K562 (cell line): ENCODE measurements around the gene TAF1D. TPM values are rescaled to one million over a fixed set of nuclear protein-coding genes. Genes with fewer than 3 reads are reported as not detected.

Experiments used
- BACH1 ChIP-seq: fragments of 200-800 bp; sonication (Bioruptor generic); IDR thresholded peaks from 2 replicates; pipeline ENCODE4 v1.6.1; 2016; ENCODE audit warnings: missing genetic modification characterization, missing compliant biosample characterization
- DDX20 ChIP-seq: fragments of 450-650 bp; IDR thresholded peaks from 2 replicates; pipeline ENCODE4 v1.6.1; 2016; ENCODE audit warnings: missing genetic modification characterization, low read depth, mild to moderate bottlenecking, missing compliant biosample characterization, moderate library complexity
- EHMT2 ChIP-seq: fragments of 450-650 bp; IDR thresholded peaks from 2 replicates; pipeline ENCODE4 v1.6.1; 2018; ENCODE audit warnings: antibody characterized with exemption
- ETV5 ChIP-seq: sonication (generic); formaldehyde crosslinking; IDR thresholded peaks from 2 replicates; pipeline ENCODE4 v1.4.0; 2020; ENCODE audit warnings: low read depth, mild to moderate bottlenecking, missing genetic modification reagents
- JUND ChIP-seq, 2 experiments: IDR thresholded peaks; 2 replicates in 1 of 2; 3 replicates in 1 of 2; pipeline ENCODE4 v1.6.1; 2011; ENCODE audit warnings: borderline replicate concordance in 2 of 2, low read depth in 2 of 2, low read length in 2 of 2, improper control_type of control experiment in 1 of 2, missing biosample characterization in 1 of 2, missing genetic modification characterization in 1 of 2, missing genetic modification reagents in 1 of 2
- SMARCE1 ChIP-seq: fragments of 450-650 bp; IDR thresholded peaks from 2 replicates; pipeline ENCODE4 v1.7.1; 2016; ENCODE audit warnings: mild to moderate bottlenecking
- TRIM24 ChIP-seq, 2 experiments: fragments of 450-650 bp; IDR thresholded peaks; 2 replicates each; pipeline ENCODE4 v1.6.1; 2016
- ZC3H4 ChIP-seq: sonication (generic); formaldehyde crosslinking; IDR thresholded peaks from 2 replicates; pipeline ENCODE4 v1.9.0; 2021; ENCODE audit warnings: missing genetic modification reagents, borderline replicate concordance
- ZFP36 ChIP-seq: fragments of 150-350 bp; IDR thresholded peaks from 2 replicates; pipeline ENCODE4 v1.6.1; 2018; ENCODE audit warnings: low read length, low read depth; ENCODE audit not compliant: partially characterized antibody
- polyA plus RNA-seq, 8 experiments: library from polyadenylated mRNA; depleted of rRNA in 4 of 8; stranded (reverse) in 5 of 8; unstranded in 3 of 8; fragments of >200 nt; fragmentation: Nextera tagmentation in 2 of 8; fragmentation: Illumina TruSeq in 1 of 8; extraction: Ambion mirVana in 2 of 8; extraction: Trizol in 1 of 8; gene quantifications; 2 replicates each; pipeline versions ENCODE4 v1.2.1 to v1.2.3, GENCODE V29; 2011 to 2014; ENCODE audit warnings: inconsistent platforms in 1 of 8, missing spikeins in 1 of 8
- total RNA-seq, 7 experiments: library from RNA; depleted of rRNA in 6 of 7; stranded (reverse); fragments of >200 nt in 6 of 7; fragmentation: Illumina TruSeq in 2 of 7; extraction: Trizol in 2 of 7; gene quantifications; 2 replicates each; pipeline versions ENCODE4 v1.2.1 to v1.2.3, GENCODE V29; 2011 to 2021; ENCODE audit warnings: low replicate concordance in 1 of 7
- TF ChIP-seq, protein P1 (sequence below): sonication (generic); formaldehyde crosslinking; IDR thresholded peaks from 2 replicates; pipeline ENCODE4 v1.8.0; 2022; ENCODE audit warnings: mild to moderate bottlenecking, low read depth, missing genetic modification reagents
- TF ChIP-seq, protein P2 (sequence below): fragments of 250-450 bp; sonication (Bioruptor Pico); IDR thresholded peaks from 2 replicates; pipeline ENCODE4 v1.4.0; 2020; ENCODE audit warnings: mild to moderate bottlenecking
- TF ChIP-seq, protein P3 (sequence below): sonication (generic); formaldehyde crosslinking; IDR thresholded peaks from 2 replicates; pipeline ENCODE4 v1.8.1; 2023; ENCODE audit warnings: missing genetic modification reagents, mild to moderate bottlenecking, borderline replicate concordance
- TF ChIP-seq, protein P4 (sequence below), 2 experiments: fragments of 150-350 bp in 1 of 2; IDR thresholded peaks; 2 replicates each; pipeline ENCODE4 v1.6.1; 2012 to 2016; ENCODE audit warnings: low read depth in 2 of 2, low read length in 2 of 2, mild to moderate bottlenecking in 1 of 2, moderate library complexity in 1 of 2
- TF ChIP-seq, protein P5 (sequence below): fragments of 450-650 bp; formaldehyde crosslinking; IDR thresholded peaks from 2 replicates; pipeline ENCODE4 v1.4.0; 2022; ENCODE audit warnings: mild to moderate bottlenecking, moderate library complexity

The TAF1D gene
- total and polyA plus RNA-seq, 9 of the 15 experiments (the other 6 are each of a cell fraction or from before 2014, with no cell fraction given) = 122 to 347 (median 250) TPM

DNA sequence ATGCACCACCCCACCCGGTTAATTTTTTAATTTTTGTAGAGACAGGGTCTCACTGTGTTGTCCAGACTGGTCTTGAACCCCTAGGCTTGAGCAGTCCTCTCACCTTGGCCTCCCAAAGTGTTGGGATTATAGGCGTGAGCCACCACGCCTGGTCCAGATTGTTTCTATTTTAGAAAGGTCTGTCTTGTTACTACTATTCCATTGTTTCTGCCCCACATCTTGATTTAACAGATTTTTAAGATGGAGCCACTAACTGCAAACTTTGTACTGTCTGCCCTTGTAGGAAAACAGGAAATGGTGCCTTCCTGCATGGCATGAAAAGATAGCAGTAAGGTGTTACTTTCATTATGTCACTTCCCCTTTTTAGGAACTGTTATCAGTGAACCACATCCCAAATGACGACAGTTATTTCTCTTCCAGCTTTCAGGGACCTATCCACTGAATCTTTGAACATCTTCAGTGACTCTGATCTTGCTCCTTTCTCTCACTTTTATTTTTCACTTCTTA lies 23.2 kb downstream of the TAF1D start (continued):
- no peak for TF ChIP-seq ZFP36
- peak; percentile 86 for TF ChIP-seq ETV5 (CRISPR knock-in tag)
- TF ChIP-seq TRIM24 (IDR thresholded peaks at IDR 0.05) = peak; percentile 88 to 92
- peak; percentile 57; the same call in 1 of the 2 replicates for TF ChIP-seq EHMT2
- 0 out of 2 replicates have a peak, but pooled peaks have one; percentile 74 for TF ChIP-seq DDX20
- peak; percentile 99 for TF ChIP-seq SMARCE1
- TF ChIP-seq, protein P1, sequence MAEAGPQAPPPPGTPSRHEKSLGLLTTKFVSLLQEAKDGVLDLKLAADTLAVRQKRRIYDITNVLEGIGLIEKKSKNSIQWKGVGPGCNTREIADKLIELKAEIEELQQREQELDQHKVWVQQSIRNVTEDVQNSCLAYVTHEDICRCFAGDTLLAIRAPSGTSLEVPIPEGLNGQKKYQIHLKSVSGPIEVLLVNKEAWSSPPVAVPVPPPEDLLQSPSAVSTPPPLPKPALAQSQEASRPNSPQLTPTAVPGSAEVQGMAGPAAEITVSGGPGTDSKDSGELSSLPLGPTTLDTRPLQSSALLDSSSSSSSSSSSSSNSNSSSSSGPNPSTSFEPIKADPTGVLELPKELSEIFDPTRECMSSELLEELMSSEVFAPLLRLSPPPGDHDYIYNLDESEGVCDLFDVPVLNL (CRISPR knock-in tag) = no peak
- TF ChIP-seq, protein P2, sequence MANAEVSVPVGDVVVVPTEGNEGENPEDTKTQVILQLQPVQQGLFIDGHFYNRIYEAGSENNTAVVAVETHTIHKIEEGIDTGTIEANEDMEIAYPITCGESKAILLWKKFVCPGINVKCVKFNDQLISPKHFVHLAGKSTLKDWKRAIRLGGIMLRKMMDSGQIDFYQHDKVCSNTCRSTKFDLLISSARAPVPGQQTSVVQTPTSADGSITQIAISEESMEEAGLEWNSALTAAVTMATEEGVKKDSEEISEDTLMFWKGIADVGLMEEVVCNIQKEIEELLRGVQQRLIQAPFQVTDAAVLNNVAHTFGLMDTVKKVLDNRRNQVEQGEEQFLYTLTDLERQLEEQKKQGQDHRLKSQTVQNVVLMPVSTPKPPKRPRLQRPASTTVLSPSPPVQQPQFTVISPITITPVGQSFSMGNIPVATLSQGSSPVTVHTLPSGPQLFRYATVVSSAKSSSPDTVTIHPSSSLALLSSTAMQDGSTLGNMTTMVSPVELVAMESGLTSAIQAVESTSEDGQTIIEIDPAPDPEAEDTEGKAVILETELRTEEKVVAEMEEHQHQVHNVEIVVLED (CRISPR knock-in tag) = no peak
- TF ChIP-seq, protein P3, sequence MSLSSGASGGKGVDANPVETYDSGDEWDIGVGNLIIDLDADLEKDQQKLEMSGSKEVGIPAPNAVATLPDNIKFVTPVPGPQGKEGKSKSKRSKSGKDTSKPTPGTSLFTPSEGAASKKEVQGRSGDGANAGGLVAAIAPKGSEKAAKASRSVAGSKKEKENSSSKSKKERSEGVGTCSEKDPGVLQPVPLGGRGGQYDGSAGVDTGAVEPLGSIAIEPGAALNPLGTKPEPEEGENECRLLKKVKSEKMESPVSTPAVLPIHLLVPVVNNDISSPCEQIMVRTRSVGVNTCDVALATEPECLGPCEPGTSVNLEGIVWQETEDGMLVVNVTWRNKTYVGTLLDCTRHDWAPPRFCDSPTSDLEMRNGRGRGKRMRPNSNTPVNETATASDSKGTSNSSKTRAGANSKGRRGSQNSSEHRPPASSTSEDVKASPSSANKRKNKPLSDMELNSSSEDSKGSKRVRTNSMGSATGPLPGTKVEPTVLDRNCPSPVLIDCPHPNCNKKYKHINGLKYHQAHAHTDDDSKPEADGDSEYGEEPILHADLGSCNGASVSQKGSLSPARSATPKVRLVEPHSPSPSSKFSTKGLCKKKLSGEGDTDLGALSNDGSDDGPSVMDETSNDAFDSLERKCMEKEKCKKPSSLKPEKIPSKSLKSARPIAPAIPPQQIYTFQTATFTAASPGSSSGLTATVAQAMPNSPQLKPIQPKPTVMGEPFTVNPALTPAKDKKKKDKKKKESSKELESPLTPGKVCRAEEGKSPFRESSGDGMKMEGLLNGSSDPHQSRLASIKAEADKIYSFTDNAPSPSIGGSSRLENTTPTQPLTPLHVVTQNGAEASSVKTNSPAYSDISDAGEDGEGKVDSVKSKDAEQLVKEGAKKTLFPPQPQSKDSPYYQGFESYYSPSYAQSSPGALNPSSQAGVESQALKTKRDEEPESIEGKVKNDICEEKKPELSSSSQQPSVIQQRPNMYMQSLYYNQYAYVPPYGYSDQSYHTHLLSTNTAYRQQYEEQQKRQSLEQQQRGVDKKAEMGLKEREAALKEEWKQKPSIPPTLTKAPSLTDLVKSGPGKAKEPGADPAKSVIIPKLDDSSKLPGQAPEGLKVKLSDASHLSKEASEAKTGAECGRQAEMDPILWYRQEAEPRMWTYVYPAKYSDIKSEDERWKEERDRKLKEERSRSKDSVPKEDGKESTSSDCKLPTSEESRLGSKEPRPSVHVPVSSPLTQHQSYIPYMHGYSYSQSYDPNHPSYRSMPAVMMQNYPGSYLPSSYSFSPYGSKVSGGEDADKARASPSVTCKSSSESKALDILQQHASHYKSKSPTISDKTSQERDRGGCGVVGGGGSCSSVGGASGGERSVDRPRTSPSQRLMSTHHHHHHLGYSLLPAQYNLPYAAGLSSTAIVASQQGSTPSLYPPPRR (CRISPR knock-in tag) = no peak
- TF ChIP-seq, protein P4, sequence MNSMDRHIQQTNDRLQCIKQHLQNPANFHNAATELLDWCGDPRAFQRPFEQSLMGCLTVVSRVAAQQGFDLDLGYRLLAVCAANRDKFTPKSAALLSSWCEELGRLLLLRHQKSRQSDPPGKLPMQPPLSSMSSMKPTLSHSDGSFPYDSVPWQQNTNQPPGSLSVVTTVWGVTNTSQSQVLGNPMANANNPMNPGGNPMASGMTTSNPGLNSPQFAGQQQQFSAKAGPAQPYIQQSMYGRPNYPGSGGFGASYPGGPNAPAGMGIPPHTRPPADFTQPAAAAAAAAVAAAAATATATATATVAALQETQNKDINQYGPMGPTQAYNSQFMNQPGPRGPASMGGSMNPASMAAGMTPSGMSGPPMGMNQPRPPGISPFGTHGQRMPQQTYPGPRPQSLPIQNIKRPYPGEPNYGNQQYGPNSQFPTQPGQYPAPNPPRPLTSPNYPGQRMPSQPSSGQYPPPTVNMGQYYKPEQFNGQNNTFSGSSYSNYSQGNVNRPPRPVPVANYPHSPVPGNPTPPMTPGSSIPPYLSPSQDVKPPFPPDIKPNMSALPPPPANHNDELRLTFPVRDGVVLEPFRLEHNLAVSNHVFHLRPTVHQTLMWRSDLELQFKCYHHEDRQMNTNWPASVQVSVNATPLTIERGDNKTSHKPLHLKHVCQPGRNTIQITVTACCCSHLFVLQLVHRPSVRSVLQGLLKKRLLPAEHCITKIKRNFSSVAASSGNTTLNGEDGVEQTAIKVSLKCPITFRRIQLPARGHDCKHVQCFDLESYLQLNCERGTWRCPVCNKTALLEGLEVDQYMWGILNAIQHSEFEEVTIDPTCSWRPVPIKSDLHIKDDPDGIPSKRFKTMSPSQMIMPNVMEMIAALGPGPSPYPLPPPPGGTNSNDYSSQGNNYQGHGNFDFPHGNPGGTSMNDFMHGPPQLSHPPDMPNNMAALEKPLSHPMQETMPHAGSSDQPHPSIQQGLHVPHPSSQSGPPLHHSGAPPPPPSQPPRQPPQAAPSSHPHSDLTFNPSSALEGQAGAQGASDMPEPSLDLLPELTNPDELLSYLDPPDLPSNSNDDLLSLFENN (IDR thresholded peaks at IDR 0.05; ENCODE audit: low read depth in 2 of 2, low read length in 2 of 2) = peak in 1 of 2 experiments; percentile 91; a peak in 2 of 4 replicates
- no peak for TF ChIP-seq ZC3H4
- TF ChIP-seq JUND (IDR thresholded peaks at IDR 0.05; ENCODE audit: borderline replicate concordance, low read depth, low read length) = peak; percentile 96
- peak; percentile 97 for TF ChIP-seq JUND (tag; IDR thresholded peaks at IDR 0.05; ENCODE audit: borderline replicate concordance, low read depth, low read length)
- TF ChIP-seq, protein P5, sequence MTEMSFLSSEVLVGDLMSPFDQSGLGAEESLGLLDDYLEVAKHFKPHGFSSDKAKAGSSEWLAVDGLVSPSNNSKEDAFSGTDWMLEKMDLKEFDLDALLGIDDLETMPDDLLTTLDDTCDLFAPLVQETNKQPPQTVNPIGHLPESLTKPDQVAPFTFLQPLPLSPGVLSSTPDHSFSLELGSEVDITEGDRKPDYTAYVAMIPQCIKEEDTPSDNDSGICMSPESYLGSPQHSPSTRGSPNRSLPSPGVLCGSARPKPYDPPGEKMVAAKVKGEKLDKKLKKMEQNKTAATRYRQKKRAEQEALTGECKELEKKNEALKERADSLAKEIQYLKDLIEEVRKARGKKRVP (CRISPR knock-in tag) = peak; percentile 73
- peak; percentile 85 for TF ChIP-seq BACH1 (tag)
